ENCODE results near the gene PRICKLE2. TPM values are rescaled to one million over a fixed set of nuclear protein-coding genes. Genes with fewer than 3 reads are reported as not detected.

PRICKLE2 gene
- total and polyA plus RNA-seq, 5 experiments from 2014 or later = not detected

GRCh38 chr3:64223791-64224745, 1.2 kb downstream of the PRICKLE2 start:
- Mint-ChIP-seq H3K27me3 (peaks cover 0 to 29% (median 8%) of the 10 kb centered on the region in 5 donors), H3K36me3 (no peaks in the 10 kb centered on the region), H3K4me3 (no peak overlapping the region), H3K9me3 (no peaks in the 10 kb centered on the region), H3K27ac (no peak overlapping the region), H3K4me1 (no peaks in the 10 kb centered on the region)
- ATAC-seq = no peak
- no peak for DNase-seq
- POLR2A ChIA-PET = no interaction called here

DNA sequence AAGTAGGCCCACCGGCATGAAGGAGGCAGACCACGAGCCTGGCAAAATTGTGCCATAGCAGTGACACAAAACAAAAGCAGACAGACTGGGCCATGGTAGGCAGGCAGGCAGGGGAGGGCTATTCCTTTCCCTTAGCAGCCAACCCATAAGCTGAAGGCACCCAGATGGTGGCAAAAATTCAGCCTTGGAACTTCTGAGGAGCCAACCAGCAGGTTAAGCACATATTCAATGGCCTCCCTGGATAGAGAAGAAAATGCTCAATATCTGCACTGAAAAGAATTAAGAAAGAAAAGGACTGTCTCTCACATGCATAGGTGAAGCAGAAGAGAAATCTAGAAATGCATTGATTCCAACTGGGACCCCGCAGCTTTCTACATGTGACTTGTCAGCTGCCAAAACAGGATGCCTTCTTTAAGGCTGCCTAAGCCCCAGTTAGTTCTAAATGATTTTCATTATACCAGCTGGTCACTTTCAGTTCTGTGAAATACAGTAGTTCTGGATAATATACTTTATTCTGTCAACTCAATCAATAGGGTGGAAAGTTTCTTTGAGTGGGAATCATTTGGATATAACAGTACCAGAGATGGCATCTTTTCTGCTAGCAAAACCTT, 2.7 kb downstream of the PRICKLE2 start:
- no peak overlapping the region for H3K4me3 Mint-ChIP-seq

DNA sequence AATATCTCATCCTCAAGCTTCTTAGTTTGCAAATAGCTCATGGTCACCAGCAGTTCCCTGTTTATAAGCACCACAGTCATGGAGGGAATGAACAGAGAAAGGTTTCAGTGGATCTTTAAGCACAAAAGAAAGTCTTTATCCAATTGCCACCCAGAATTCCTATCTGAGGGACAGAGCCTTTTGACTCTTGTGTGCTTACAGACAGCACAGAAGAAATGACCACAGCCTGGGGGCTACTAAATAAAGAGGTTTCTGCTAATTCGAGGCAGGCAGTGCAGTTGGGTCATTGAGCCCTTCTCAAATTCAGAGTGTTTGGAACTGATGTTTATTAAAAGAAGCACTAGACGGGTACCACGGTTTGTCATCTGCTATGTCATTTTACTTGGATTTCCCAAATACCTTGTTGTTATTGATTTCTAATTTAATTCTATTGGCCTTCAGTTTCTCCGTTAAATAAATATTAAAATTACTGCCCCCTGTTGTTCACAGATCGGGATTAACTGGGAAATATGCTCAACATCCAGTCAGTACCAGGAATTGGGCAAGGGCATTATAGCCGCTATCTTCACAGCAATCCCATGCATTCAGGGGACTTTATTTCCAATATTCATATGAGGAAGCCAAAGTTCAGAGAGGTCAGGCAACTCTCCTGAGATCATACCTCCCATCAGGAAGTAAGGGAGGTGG, 3.6 kb downstream of the PRICKLE2 start:
- Mint-ChIP-seq H3K27ac (no peak overlapping the region), H3K4me1 (no peaks in the 10 kb centered on the region), H3K27me3 (peaks cover 0 to 24% (median 8%) of the 10 kb centered on the region in 5 donors), H3K36me3 (no peaks in the 10 kb centered on the region), H3K4me3 (no peak overlapping the region), H3K9me3 (no peaks in the 10 kb centered on the region)
- DNase-seq (no peak), ATAC-seq (no peak)
- POLR2A ChIA-PET = no interaction called here

More for the DNA sequence above, 2.7 kb downstream of the PRICKLE2 start:
- no peak overlapping the region for H3K27ac Mint-ChIP-seq
- H3K4me1 Mint-ChIP-seq = no peaks in the 10 kb centered on the region
- ATAC-seq (no peak), DNase-seq (no peak)
- no peaks in the 10 kb centered on the region for H3K9me3 Mint-ChIP-seq
- peaks cover 0 to 29% (median 8%) of the 10 kb centered on the region in 5 donors for H3K27me3 Mint-ChIP-seq
- no peaks in the 10 kb centered on the region for H3K36me3 Mint-ChIP-seq
- POLR2A ChIA-PET = no interaction called here

- POLR2A ChIA-PET = no interaction called here
- H3K9me3 Mint-ChIP-seq = no peaks in the 10 kb centered on the region
- DNase-seq (no peak), ATAC-seq (no peak)
- no peaks in the 10 kb centered on the region for H3K4me1 Mint-ChIP-seq
- no peak overlapping the region for H3K4me3 Mint-ChIP-seq
- no peaks in the 10 kb centered on the region for H3K36me3 Mint-ChIP-seq
- H3K27me3 Mint-ChIP-seq = peaks cover 2 to 24% (median 7%) of the 10 kb centered on the region in 5 donors
- H3K27ac Mint-ChIP-seq = no peak overlapping the region
Observed at GRCh38 chr3:64220161-64220914, 4.9 kb downstream of the PRICKLE2 start.

GRCh38 chr3:64218746-64219145, 6.5 kb downstream of the PRICKLE2 start:
- no peaks in the 10 kb centered on the region for H3K36me3 Mint-ChIP-seq
- ATAC-seq (no peak), DNase-seq (no peak)
- no peaks in the 10 kb centered on the region for H3K9me3 Mint-ChIP-seq
- no peak overlapping the region for H3K27ac Mint-ChIP-seq
- POLR2A ChIA-PET = no interaction called here
- peaks cover 0 to 25% (median 2%) of the 10 kb centered on the region in 5 donors for H3K27me3 Mint-ChIP-seq
- no peak overlapping the region for H3K4me3 Mint-ChIP-seq
- no peaks in the 10 kb centered on the region for H3K4me1 Mint-ChIP-seq

GRCh38 chr3:64218329-64218728, 6.9 kb downstream of the PRICKLE2 start:
- H3K27me3 Mint-ChIP-seq = peaks cover 0 to 23% (median 2%) of the 10 kb centered on the region in 5 donors
- H3K36me3 Mint-ChIP-seq = no peaks in the 10 kb centered on the region
- no peak overlapping the region for H3K27ac Mint-ChIP-seq
- H3K4me1 Mint-ChIP-seq = no peaks in the 10 kb centered on the region
- H3K4me3 Mint-ChIP-seq = no peak overlapping the region
- DNase-seq = no peak
- POLR2A ChIA-PET = no interaction called here
- H3K9me3 Mint-ChIP-seq = no peaks in the 10 kb centered on the region
- no peak for ATAC-seq

- Mint-ChIP-seq H3K36me3 (no peaks in the 10 kb centered on the region), H3K27me3 (peaks cover 0 to 14% (median 5%) of the 10 kb centered on the region in 5 donors), H3K9me3 (no peaks in the 10 kb centered on the region), H3K4me1 (no peaks in the 10 kb centered on the region), H3K4me3 (no peak overlapping the region), H3K27ac (no peak overlapping the region)
- POLR2A ChIA-PET = no interaction called here
- DNase-seq = no peak
- ATAC-seq = no peak
Observed at GRCh38 chr3:64216274-64217147, 8.8 kb downstream of the PRICKLE2 start.

DNA sequence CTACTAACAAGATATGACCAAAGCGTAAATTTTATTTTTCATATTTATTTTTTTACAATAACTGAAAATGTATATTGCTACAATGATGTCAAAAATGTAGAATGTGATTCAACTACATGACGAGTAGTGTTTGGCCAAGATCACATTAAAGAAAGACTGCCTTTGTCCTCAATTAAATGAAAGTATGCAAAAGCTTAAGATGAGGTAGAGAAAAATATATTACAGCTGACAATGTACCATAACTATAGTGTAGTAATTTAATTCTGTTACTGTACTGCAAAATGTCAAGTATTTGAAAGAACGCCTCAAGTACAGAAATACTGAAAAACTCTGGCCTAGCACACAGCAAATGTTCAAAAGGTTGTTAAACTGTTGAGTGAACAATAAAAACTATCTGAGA, 9.7 kb downstream of the PRICKLE2 start:
- ATAC-seq (no peak), DNase-seq (no peak)
- no peak overlapping the region for H3K4me3 Mint-ChIP-seq
- no peaks in the 10 kb centered on the region for H3K36me3 Mint-ChIP-seq
- H3K4me1 Mint-ChIP-seq = no peaks in the 10 kb centered on the region
- peaks cover 0 to 9% (median 5%) of the 10 kb centered on the region in 5 donors for H3K27me3 Mint-ChIP-seq
- H3K9me3 Mint-ChIP-seq = no peaks in the 10 kb centered on the region
- POLR2A ChIA-PET = no interaction called here
- no peak overlapping the region for H3K27ac Mint-ChIP-seq

GRCh38 chr3:64215103-64215502, 10.2 kb downstream of the PRICKLE2 start:
- POLR2A ChIA-PET = no interaction called here
- H3K4me1 Mint-ChIP-seq = no peaks in the 10 kb centered on the region
- H3K27ac Mint-ChIP-seq = no peak overlapping the region
- ATAC-seq (no peak), DNase-seq (no peak)
- no peaks in the 10 kb centered on the region for H3K9me3 Mint-ChIP-seq
- H3K4me3 Mint-ChIP-seq = no peak overlapping the region
- no peaks in the 10 kb centered on the region for H3K36me3 Mint-ChIP-seq
- H3K27me3 Mint-ChIP-seq = peaks cover 0 to 9% (median 5%) of the 10 kb centered on the region in 5 donors

GRCh38 chr3:64214381-64215018, 10.8 kb downstream of the PRICKLE2 start:
- H3K9me3 Mint-ChIP-seq = no peaks in the 10 kb centered on the region
- H3K4me1 Mint-ChIP-seq = no peaks in the 10 kb centered on the region
- ATAC-seq (no peak), DNase-seq (no peak)
- POLR2A ChIA-PET = no interaction called here
- no peaks in the 10 kb centered on the region for H3K36me3 Mint-ChIP-seq
- peaks cover 0 to 9% (median 5%) of the 10 kb centered on the region in 5 donors for H3K27me3 Mint-ChIP-seq
- H3K4me3 Mint-ChIP-seq = no peak overlapping the region
- H3K27ac Mint-ChIP-seq = no peak overlapping the region

GRCh38 chr3:64213962-64214379, 11.3 kb downstream of the PRICKLE2 start:
- DNase-seq (no peak), ATAC-seq (no peak)
- POLR2A ChIA-PET = no interaction called here
- no peak overlapping the region for H3K27ac Mint-ChIP-seq
- peaks cover 0 to 9% (median 5%) of the 10 kb centered on the region in 5 donors for H3K27me3 Mint-ChIP-seq
- no peaks in the 10 kb centered on the region for H3K9me3 Mint-ChIP-seq
- H3K36me3 Mint-ChIP-seq = no peaks in the 10 kb centered on the region
- no peak overlapping the region for H3K4me3 Mint-ChIP-seq
- no peaks in the 10 kb centered on the region for H3K4me1 Mint-ChIP-seq
